Measurements from ENCODE around the gene TMEM213.

Gene TMEM213

GRCh38 chr7:138848056-138848980, 50.5 kb downstream of the TMEM213 start:
- H3K4me1 ChIP-seq (ENCODE audit: insufficient read depth, low read length, poor library complexity, severe bottlenecking) = no peaks in the 10 kb centered on the region
- no peaks in the 10 kb centered on the region for H3K79me2 ChIP-seq (ENCODE audit: insufficient read depth, low read length)
- H3K27me3 ChIP-seq (ENCODE audit: insufficient read depth, low read length, poor library complexity, severe bottlenecking) = no peaks in the 10 kb centered on the region
- no peaks in the 10 kb centered on the region for H4K20me1 ChIP-seq (ENCODE audit: insufficient read depth, low read length, poor library complexity, severe bottlenecking)
- peaks cover 46% of the 10 kb centered on the region for H3K36me3 ChIP-seq (ENCODE audit: insufficient read depth, low read length)
- H3K9me2 ChIP-seq (replicated peaks; ENCODE audit: low read depth, low read length) = no peaks in the 10 kb centered on the region
- no peak overlapping the region for H2AFZ ChIP-seq (ENCODE audit: low read length)
- no peak overlapping the region for H3K4me3 ChIP-seq (ENCODE audit: low read length, poor library complexity, severe bottlenecking)
- TF ChIP-seq EZH2phosphoT487 (IDR thresholded peaks at IDR 0.05; ENCODE audit: borderline replicate concordance) (no peak), CTCF (conservative IDR thresholded peaks at IDR 0.05; ENCODE audit: low read length) (no peak)
- H3K4me2 ChIP-seq (ENCODE audit: low read depth, low read length, poor library complexity, severe bottlenecking) = no peak overlapping the region
- no peak overlapping the region for H3K9ac ChIP-seq (ENCODE audit: low read depth, low read length, poor library complexity, severe bottlenecking)
- H3F3A ChIP-seq (ENCODE audit: low read depth) = no peaks in the 10 kb centered on the region
- no peaks in the 10 kb centered on the region for H3K9me3 ChIP-seq (ENCODE audit: insufficient read depth, low read depth, low read length)

GRCh38 chr7:138849701-138850100, 51.9 kb downstream of the TMEM213 start:
- Histone ChIP-seq H3K36me3 (ENCODE audit: insufficient read depth, low read length) (peaks cover 35% of the 10 kb centered on the region), H3K9ac (ENCODE audit: low read depth, low read length, poor library complexity, severe bottlenecking) (no peak overlapping the region), H4K20me1 (ENCODE audit: insufficient read depth, low read length, poor library complexity, severe bottlenecking) (no peaks in the 10 kb centered on the region), H3K27me3 (ENCODE audit: insufficient read depth, low read length, poor library complexity, severe bottlenecking) (no peaks in the 10 kb centered on the region), H2AFZ (ENCODE audit: low read length) (no peak overlapping the region), H3K9me3 (ENCODE audit: insufficient read depth, low read depth, low read length) (no peaks in the 10 kb centered on the region), H3F3A (ENCODE audit: low read depth) (no peaks in the 10 kb centered on the region), H3K9me2 (replicated peaks; ENCODE audit: low read depth, low read length) (no peaks in the 10 kb centered on the region), H3K4me3 (ENCODE audit: low read length, poor library complexity, severe bottlenecking) (no peak overlapping the region), H3K4me1 (ENCODE audit: insufficient read depth, low read length, poor library complexity, severe bottlenecking) (no peaks in the 10 kb centered on the region), H3K4me2 (ENCODE audit: low read depth, low read length, poor library complexity, severe bottlenecking) (no peak overlapping the region), H3K79me2 (ENCODE audit: insufficient read depth, low read length) (no peaks in the 10 kb centered on the region)
- TF ChIP-seq CTCF (conservative IDR thresholded peaks at IDR 0.05; ENCODE audit: low read length) = no peak
- no peak for TF ChIP-seq EZH2phosphoT487 (IDR thresholded peaks at IDR 0.05; ENCODE audit: borderline replicate concordance)

GRCh38 chr7:138852469-138852868, 54.7 kb downstream of the TMEM213 start:
- Histone ChIP-seq H3K27me3 (ENCODE audit: insufficient read depth, low read length, poor library complexity, severe bottlenecking) (no peaks in the 10 kb centered on the region), H3K36me3 (ENCODE audit: insufficient read depth, low read length) (peaks cover 37% of the 10 kb centered on the region), H3K9ac (ENCODE audit: low read depth, low read length, poor library complexity, severe bottlenecking) (no peak overlapping the region)

More at GRCh38 chr7:138852469-138852868, 54.7 kb downstream of the TMEM213 start:
- no peaks in the 10 kb centered on the region for H3K9me2 ChIP-seq (replicated peaks; ENCODE audit: low read depth, low read length)
- no peak overlapping the region for H3K4me2 ChIP-seq (ENCODE audit: low read depth, low read length, poor library complexity, severe bottlenecking)
- H3K9me3 ChIP-seq (ENCODE audit: insufficient read depth, low read depth, low read length) = no peaks in the 10 kb centered on the region
- no peak overlapping the region for H2AFZ ChIP-seq (ENCODE audit: low read length)
- no peaks in the 10 kb centered on the region for H3K4me1 ChIP-seq (ENCODE audit: insufficient read depth, low read length, poor library complexity, severe bottlenecking)
- no peaks in the 10 kb centered on the region for H4K20me1 ChIP-seq (ENCODE audit: insufficient read depth, low read length, poor library complexity, severe bottlenecking)
- no peak for TF ChIP-seq CTCF (conservative IDR thresholded peaks at IDR 0.05; ENCODE audit: low read length)
- no peak for TF ChIP-seq EZH2phosphoT487 (IDR thresholded peaks at IDR 0.05; ENCODE audit: borderline replicate concordance)
- H3K79me2 ChIP-seq (ENCODE audit: insufficient read depth, low read length) = no peaks in the 10 kb centered on the region
- no peak overlapping the region for H3K4me3 ChIP-seq (ENCODE audit: low read length, poor library complexity, severe bottlenecking)
- no peaks in the 10 kb centered on the region for H3F3A ChIP-seq (ENCODE audit: low read depth)
